Measurements from ENCODE around the gene TMEM151B.

GRCh38 chr6:44301106-44301505 is 30.9 kb downstream of the TMEM151B start:
- TF ChIP-seq JUN (CRISPR knock-in tag; IDR thresholded peaks at IDR 0.05) (no peak), ZBTB49 (CRISPR knock-in tag; IDR thresholded peaks at IDR 0.05; ENCODE audit: borderline replicate concordance) (no peak), ZNF709 (CRISPR knock-in tag; IDR thresholded peaks at IDR 0.05) (no peak), RXRB (CRISPR knock-in tag; IDR thresholded peaks at IDR 0.05; ENCODE audit: borderline replicate concordance) (no peak), ZNF3 (CRISPR knock-in tag; IDR thresholded peaks at IDR 0.05) (no peak)

Measured in HepG2 (cell line).